H1 (cell line): ENCODE results near the gene METTL6. TPM values are rescaled to one million over a fixed set of nuclear protein-coding genes. Genes with fewer than 3 reads are reported as not detected.

ENCODE experiments used
- CTCF ChIA-PET: fragments of 300-600 bp; sonication (Branson Sonifier 250); formaldehyde crosslinking; loops from one replicate; lab custom pipeline; 2021; ENCODE audit not compliant: partially characterized antibody; lab: Charles Lee
- POLR2A ChIA-PET: fragments of 300-600 bp; sonication (Branson Sonifier 250); formaldehyde crosslinking; loops from one replicate; lab custom pipeline; 2021; ENCODE audit warnings: inconsistent platforms; ENCODE audit not compliant: partially characterized antibody; lab: Charles Lee
- DNase-seq, 2 experiments: peaks; one replicate each; pipeline versions ENCODE4 v3.0.0 to v3.0.0-alpha.2; 2010 to 2022; ENCODE audit warnings: low spot score in 2 of 2, low read depth in 1 of 2, mixed read lengths in 1 of 2
- FAIRE-seq: peaks from 2 replicates; lab custom pipeline; 2011; peaks lifted over from hg19 to GRCh38; lab: Jason Lieb, UNC
- H2AFZ ChIP-seq: 2 replicates; pipeline ENCODE4 v1.8.1; 2012; ENCODE audit warnings: low read length, inconsistent platforms
- H2AK5ac ChIP-seq: 2 replicates; pipeline ENCODE4 v1.6.1; 2013; ENCODE audit warnings: low read depth, low read length
- H2BK120ac ChIP-seq: replicated peaks from 2 replicates; pipeline ENCODE3; 2013; ENCODE audit warnings: low read depth, low read length, inconsistent platforms
- H2BK12ac ChIP-seq: 2 replicates; pipeline ENCODE4 v1.6.1; 2013; ENCODE audit warnings: low read depth, low read length
- H2BK15ac ChIP-seq: 2 replicates; pipeline ENCODE4 v1.6.1; 2013; ENCODE audit warnings: low read length
- H2BK20ac ChIP-seq: 2 replicates; pipeline ENCODE4 v1.6.1; 2013; ENCODE audit warnings: low read length
- H2BK5ac ChIP-seq: 2 replicates; pipeline ENCODE4 v1.6.1; 2013; ENCODE audit warnings: low read depth, low read length
- H3K14ac ChIP-seq: 2 replicates; pipeline ENCODE4 v1.6.1; 2013; ENCODE audit warnings: inconsistent platforms; ENCODE audit not compliant: insufficient read length
- H3K18ac ChIP-seq: 2 replicates; pipeline ENCODE4 v1.6.1; 2013; ENCODE audit warnings: low read length; ENCODE audit errors: extremely low read depth
- H3K23ac ChIP-seq: 2 replicates; pipeline ENCODE4 v1.6.1; 2013; ENCODE audit warnings: inconsistent platforms; ENCODE audit not compliant: insufficient read length
- H3K23me2 ChIP-seq: 2 replicates; pipeline ENCODE4 v1.6.1; 2013; ENCODE audit warnings: low read depth, low read length
- H3K27ac ChIP-seq: 2 replicates; pipeline ENCODE4 v1.6.1; 2011; ENCODE audit warnings: low read depth, low read length, inconsistent platforms
- H3K27me3 ChIP-seq, 4 experiments: replicated peaks in 1 of 4; 1 replicate in 1 of 4; 2 replicates in 3 of 4; pipeline versions ENCODE4 v1.6.1 to v1.8.1; 2011 to 2013; ENCODE audit warnings: low read length in 3 of 4, mild to moderate bottlenecking in 3 of 4, inconsistent platforms in 2 of 4, mixed read lengths in 2 of 4, moderate library complexity in 1 of 4; ENCODE audit not compliant: control insufficient read depth in 3 of 4, insufficient read depth in 3 of 4; ENCODE audit errors: extremely low read depth in 1 of 4
- H3K36me3 ChIP-seq, 4 experiments: 2 replicates each; pipeline versions ENCODE4 v1.6.1 to v1.8.1; 2011 to 2013; ENCODE audit warnings: mild to moderate bottlenecking in 4 of 4, low read length in 3 of 4, moderate library complexity in 2 of 4, control low read depth in 1 of 4, inconsistent platforms in 1 of 4; ENCODE audit not compliant: insufficient read depth in 4 of 4, control insufficient read depth in 2 of 4
- H3K4ac ChIP-seq: replicated peaks from 2 replicates; pipeline ENCODE3; 2013; ENCODE audit warnings: low read length, low read depth, mixed read lengths, inconsistent platforms; ENCODE audit not compliant: insufficient read length
- H3K4me1 ChIP-seq, 4 experiments: replicated peaks in 1 of 4; 1 replicate in 1 of 4; 2 replicates in 3 of 4; pipeline versions ENCODE4 v1.6.1 to v1.8.1; 2011 to 2013; ENCODE audit warnings: low read length in 3 of 4, inconsistent platforms in 2 of 4, mixed read lengths in 1 of 4; ENCODE audit not compliant: insufficient read depth in 4 of 4, control insufficient read depth in 3 of 4
- H3K4me2 ChIP-seq, 2 experiments: 2 replicates each; pipeline versions ENCODE4 v1.6.1 to v1.8.1; 2011 to 2013; ENCODE audit warnings: low read depth in 2 of 2, low read length in 2 of 2, control low read depth in 1 of 2, inconsistent platforms in 1 of 2, mild to moderate bottlenecking in 1 of 2; ENCODE audit not compliant: insufficient read depth in 1 of 2
- H3K4me3 ChIP-seq, 4 experiments: fragments of 200-600, 300-600 bp in 1 of 4; sonication (generic), shearing (Covaris generic), sonication (Bioruptor Twin) in 1 of 4; 2 replicates each; pipeline versions ENCODE4 v1.5.1 to v1.8.1; 2011 to 2016; ENCODE audit warnings: low read length in 4 of 4, low read depth in 3 of 4, control low read depth in 2 of 4, inconsistent platforms in 2 of 4, mild to moderate bottlenecking in 2 of 4, mixed read lengths in 1 of 4, moderate library complexity in 1 of 4; ENCODE audit not compliant: insufficient read depth in 2 of 4; ENCODE audit errors: extremely low read depth in 1 of 4
- H3K56ac ChIP-seq: replicated peaks from 2 replicates; pipeline ENCODE3; 2013; ENCODE audit warnings: low read depth, mild to moderate bottlenecking, mixed read lengths, low read length, inconsistent platforms; ENCODE audit not compliant: insufficient read length
- H3K79me1 ChIP-seq: 2 replicates; pipeline ENCODE4 v1.6.1; 2013; ENCODE audit warnings: low read depth, low read length, control low read depth
- H3K79me2 ChIP-seq, 2 experiments: 2 replicates each; pipeline versions ENCODE4 v1.6.1 to v1.8.1; 2012 to 2013; ENCODE audit warnings: low read length in 2 of 2, mild to moderate bottlenecking in 2 of 2, inconsistent platforms in 1 of 2; ENCODE audit not compliant: insufficient read depth in 2 of 2, control insufficient read depth in 1 of 2
- H3K9ac ChIP-seq, 4 experiments: replicated peaks in 1 of 4; 1 replicate in 1 of 4; 2 replicates in 3 of 4; pipeline versions ENCODE4 v1.6.1 to v1.8.1; 2011 to 2013; ENCODE audit warnings: low read depth in 3 of 4, low read length in 3 of 4, control low read depth in 2 of 4, mild to moderate bottlenecking in 2 of 4, moderate library complexity in 2 of 4, inconsistent platforms in 1 of 4; ENCODE audit errors: extremely low read depth in 1 of 4
- H3K9me3 ChIP-seq, 2 experiments: 2 replicates each; pipeline versions ENCODE4 v1.6.1 to v1.8.1; 2012 to 2013; ENCODE audit warnings: mild to moderate bottlenecking in 2 of 2, moderate library complexity in 2 of 2, control low read depth in 1 of 2, inconsistent platforms in 1 of 2, low read depth in 1 of 2, low read length in 1 of 2, mixed read lengths in 1 of 2; ENCODE audit not compliant: insufficient read depth in 2 of 2
- H4K20me1 ChIP-seq, 2 experiments: replicated peaks in 1 of 2; 2 replicates each; pipeline versions ENCODE3 to v1.8.1; 2011 to 2013; ENCODE audit warnings: inconsistent platforms in 2 of 2, low read length in 2 of 2, mild to moderate bottlenecking in 1 of 2; ENCODE audit not compliant: insufficient read depth in 2 of 2, control insufficient read depth in 1 of 2
- H4K5ac ChIP-seq: 2 replicates; pipeline ENCODE4 v1.6.1; 2013; ENCODE audit warnings: low read length, low read depth, mixed read lengths, inconsistent platforms; ENCODE audit not compliant: insufficient read length
- H4K8ac ChIP-seq: 2 replicates; pipeline ENCODE4 v1.8.0; 2013; ENCODE audit warnings: mild to moderate bottlenecking, moderate library complexity, low read length, inconsistent platforms; ENCODE audit not compliant: insufficient read depth; ENCODE audit errors: extremely low read depth
- H4K91ac ChIP-seq: replicated peaks from 2 replicates; pipeline ENCODE3; 2013; ENCODE audit warnings: low read length, mixed read lengths, inconsistent platforms; ENCODE audit not compliant: insufficient read length
- CHD1 ChIP-seq: IDR thresholded peaks from 2 replicates; pipeline ENCODE4 v1.6.1; 2012; ENCODE audit warnings: low read depth, low read length, improper control_type of control experiment
- RAD21 ChIP-seq, 2 experiments: IDR thresholded peaks in 1 of 2; conservative IDR thresholded peaks in 1 of 2; 2 replicates each; pipeline ENCODE4 v1.6.1; 2011; ENCODE audit warnings: low read depth in 2 of 2, low read length in 2 of 2, improper control_type of control experiment in 1 of 2, inconsistent platforms in 1 of 2, mild to moderate bottlenecking in 1 of 2, moderate library complexity in 1 of 2
- RNF2 ChIP-seq: fragments of 200-900, 300-1000 bp; sonication (generic); IDR thresholded peaks from 2 replicates; pipeline ENCODE4 v1.7.1; 2016; ENCODE audit warnings: borderline replicate concordance, low read depth, mild to moderate bottlenecking, antibody characterized with exemption, low read length; ENCODE audit not compliant: poor library complexity, severe bottlenecking; ENCODE audit errors: missing control alignments
- RXRA ChIP-seq: IDR thresholded peaks from 2 replicates; pipeline ENCODE4 v1.6.1; 2011; ENCODE audit warnings: low read depth, mild to moderate bottlenecking, low read length, moderate library complexity; ENCODE audit not compliant: insufficient read depth
- WGBS, 2 experiments: shearing (Covaris generic) in 1 of 2; methylation state at CpG; one replicate each; pipeline versions ENCODE4 v1.1.6 to v1.1.7; 2013 to 2015; ENCODE audit warnings: low lambda C conversion rate in 2 of 2, mixed read lengths in 2 of 2, inconsistent platforms in 1 of 2, low coverage in 1 of 2, missing lambda C conversion rate in 1 of 2; ENCODE audit not compliant: insufficient replicate concordance in 2 of 2, insufficient coverage in 1 of 2, insufficient read length in 1 of 2; ENCODE audit errors: extremely low coverage in 1 of 2, missing lambda C conversion rate in 1 of 2; 5-methylcytosine and 5-hydroxymethylcytosine counted together
- polyA plus RNA-seq, 7 experiments: library from polyadenylated mRNA; depleted of rRNA in 3 of 7; stranded (reverse) in 5 of 7; unstranded in 2 of 7; fragments of >200 nt in 5 of 7; fragments of 200-250 nt in 2 of 7; gene quantifications; 1 replicate in 5 of 7; 2 replicates in 1 of 7; 4 replicates in 1 of 7; pipeline versions ENCODE4 v1.2.1 to v1.2.3, GENCODE V29; 2011 to 2013; ENCODE audit warnings: missing spikeins in 2 of 7, mixed read lengths in 2 of 7
- total RNA-seq: library from RNA; stranded (reverse); fragmentation: NEBNext Ultra II Directional; extraction: Animal tissue kit (Norgen Biotek cat#: 25700); gene quantifications from 2 replicates; pipeline ENCODE4 v1.2.1, GENCODE V29; 2021
- TF ChIP-seq, protein P1 (sequence below): IDR thresholded peaks from 2 replicates; pipeline ENCODE4 v1.6.1; 2012; ENCODE audit warnings: low read length, inconsistent platforms

The METTL6 gene
- total and polyA plus RNA-seq, 2 of the 8 experiments (the other 6 are each of a cell fraction or from before 2014, with no cell fraction given) = 18.4 to 20.0 TPM

DNA sequence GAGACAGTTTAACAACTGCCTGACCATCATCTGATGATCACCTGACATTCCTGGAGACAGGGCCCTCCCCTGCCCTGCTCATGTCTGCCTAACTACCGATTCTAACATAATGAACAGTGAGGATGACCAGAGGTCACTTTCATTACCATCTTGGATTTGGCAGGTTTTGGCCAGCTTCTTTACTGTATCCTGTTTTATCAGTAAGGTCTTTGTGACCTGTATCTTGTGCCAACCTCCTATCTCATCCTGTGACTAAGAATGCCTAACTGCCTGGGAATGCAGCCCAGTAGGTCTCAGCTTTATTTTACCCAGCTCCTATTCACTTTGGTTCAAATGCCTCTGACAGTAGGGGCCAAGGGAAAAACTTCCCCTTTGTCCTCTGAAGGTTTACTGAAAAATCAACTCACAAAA lies 40.2 kb downstream of the METTL6 start:
- Histone ChIP-seq H3K9me3 (peaks cover 6 to 8% of the 10 kb centered on the region in 2 experiments; a peak in 1 of 4 replicates), H2BK5ac (no peak overlapping the region), H3K27me3 (no peaks in the 10 kb centered on the region), H3K36me3 (no peaks in the 10 kb centered on the region; a peak in 1 of 8 replicates), H4K5ac (no peak overlapping the region), H4K8ac (no peak overlapping the region), H3K18ac (no peak overlapping the region), H4K20me1 (no peaks in the 10 kb centered on the region), H2AK5ac (no peak overlapping the region), H3K4me1 (no peaks in the 10 kb centered on the region), H3K9ac (no peak overlapping the region), H3K4me2 (no peak overlapping the region), H3K23ac (no peak overlapping the region), H2AFZ (no peak overlapping the region), H4K91ac (no peak overlapping the region), H3K27ac (no peak overlapping the region), H3K56ac (no peak overlapping the region), H3K79me1 (no peaks in the 10 kb centered on the region), H3K79me2 (no peaks in the 10 kb centered on the region), H2BK120ac (no peak overlapping the region), H3K4me3 (no peak overlapping the region), H3K23me2 (no peaks in the 10 kb centered on the region), H2BK20ac (no peak overlapping the region), H2BK12ac (no peak overlapping the region), H3K4ac (no peak overlapping the region), H3K14ac (no peak overlapping the region), H2BK15ac (no peak overlapping the region)
- CTCF ChIA-PET = interaction anchor here (1.3 to 6.2 kb wide), 4 partner anchors 8 to 119 kb away, joined by 4 to 28 read pairs (median 8); no protein-coding TSS in a partner anchor
- 94% methylated on average over 1 of the region's 1 CpG; no CpG with 5 or more reads in 1 of the 2 experiments for WGBS, 2 experiments
- FAIRE-seq = no peak
- DNase-seq = no peak
- no peak for TF ChIP-seq RAD21 (IDR thresholded peaks at IDR 0.05 in 1 of 2, conservative IDR thresholded peaks at IDR 0.05 in 1 of 2; ENCODE audit: low read depth in 2 of 2, low read length in 2 of 2)
- no peak for TF ChIP-seq CHD1
- TF ChIP-seq RNF2 = no peak
- no peak for TF ChIP-seq RXRA
- TF ChIP-seq, protein P1, sequence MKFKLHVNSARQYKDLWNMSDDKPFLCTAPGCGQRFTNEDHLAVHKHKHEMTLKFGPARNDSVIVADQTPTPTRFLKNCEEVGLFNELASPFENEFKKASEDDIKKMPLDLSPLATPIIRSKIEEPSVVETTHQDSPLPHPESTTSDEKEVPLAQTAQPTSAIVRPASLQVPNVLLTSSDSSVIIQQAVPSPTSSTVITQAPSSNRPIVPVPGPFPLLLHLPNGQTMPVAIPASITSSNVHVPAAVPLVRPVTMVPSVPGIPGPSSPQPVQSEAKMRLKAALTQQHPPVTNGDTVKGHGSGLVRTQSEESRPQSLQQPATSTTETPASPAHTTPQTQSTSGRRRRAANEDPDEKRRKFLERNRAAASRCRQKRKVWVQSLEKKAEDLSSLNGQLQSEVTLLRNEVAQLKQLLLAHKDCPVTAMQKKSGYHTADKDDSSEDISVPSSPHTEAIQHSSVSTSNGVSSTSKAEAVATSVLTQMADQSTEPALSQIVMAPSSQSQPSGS = no peak
- POLR2A ChIA-PET = no interaction called here
